Measurements from ENCODE around the gene PIGX. TPM values are rescaled to one million over a fixed set of nuclear protein-coding genes. Genes with fewer than 3 reads are reported as not detected.

PIGX gene
- total and polyA plus RNA-seq, 2 experiments from 2014 or later, result 31.6 to 36.7 TPM

- H3K4me2 ChIP-seq, result no peak overlapping the region
- H3K9me2 ChIP-seq (replicated peaks; ENCODE audit: insufficient read depth), result no peaks in the 10 kb centered on the region
- no peak overlapping the region for H3K4me3 ChIP-seq
- no peak for DNase-seq (ENCODE audit: low spot score)
- H3K4me1 ChIP-seq (ENCODE audit: insufficient read depth), result no peaks in the 10 kb centered on the region
- H4K20me1 ChIP-seq (ENCODE audit: insufficient read depth, poor library complexity, severe bottlenecking), result no peaks in the 10 kb centered on the region
- H2AFZ ChIP-seq, result no peak overlapping the region
- peak overlapping the region; percentile 16 for H3K27ac ChIP-seq
- TF ChIP-seq, protein P1, sequence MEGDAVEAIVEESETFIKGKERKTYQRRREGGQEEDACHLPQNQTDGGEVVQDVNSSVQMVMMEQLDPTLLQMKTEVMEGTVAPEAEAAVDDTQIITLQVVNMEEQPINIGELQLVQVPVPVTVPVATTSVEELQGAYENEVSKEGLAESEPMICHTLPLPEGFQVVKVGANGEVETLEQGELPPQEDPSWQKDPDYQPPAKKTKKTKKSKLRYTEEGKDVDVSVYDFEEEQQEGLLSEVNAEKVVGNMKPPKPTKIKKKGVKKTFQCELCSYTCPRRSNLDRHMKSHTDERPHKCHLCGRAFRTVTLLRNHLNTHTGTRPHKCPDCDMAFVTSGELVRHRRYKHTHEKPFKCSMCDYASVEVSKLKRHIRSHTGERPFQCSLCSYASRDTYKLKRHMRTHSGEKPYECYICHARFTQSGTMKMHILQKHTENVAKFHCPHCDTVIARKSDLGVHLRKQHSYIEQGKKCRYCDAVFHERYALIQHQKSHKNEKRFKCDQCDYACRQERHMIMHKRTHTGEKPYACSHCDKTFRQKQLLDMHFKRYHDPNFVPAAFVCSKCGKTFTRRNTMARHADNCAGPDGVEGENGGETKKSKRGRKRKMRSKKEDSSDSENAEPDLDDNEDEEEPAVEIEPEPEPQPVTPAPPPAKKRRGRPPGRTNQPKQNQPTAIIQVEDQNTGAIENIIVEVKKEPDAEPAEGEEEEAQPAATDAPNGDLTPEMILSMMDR (IDR thresholded peaks at IDR 0.05; ENCODE audit: poor library complexity), result no peak
- TF ChIP-seq EZH2phosphoT487 (IDR thresholded peaks at IDR 0.05; ENCODE audit: low read depth, severe bottlenecking, unreplicated experiment), result no peak
- no peak for TF ChIP-seq EZH2 (IDR thresholded peaks at IDR 0.05; ENCODE audit: borderline replicate concordance)
- H3K27me3 ChIP-seq, result no peaks in the 10 kb centered on the region
- no peaks in the 10 kb centered on the region for H3K9me3 ChIP-seq (ENCODE audit: low read depth)
- WGBS (ENCODE audit: low lambda C conversion rate, missing lambda C conversion rate), result 27% methylated on average over 1 of the region's 1 CpG
- H3K36me3 ChIP-seq (replicated peaks; ENCODE audit: insufficient read depth, low read depth), result no peaks in the 10 kb centered on the region
- no peaks in the 10 kb centered on the region for H3K79me2 ChIP-seq
Observed at GRCh38 chr3:196677353-196677752, 34.8 kb upstream of the PIGX start.

GRCh38 chr3:196677931-196678330 lies 34.2 kb upstream of the PIGX start:
- no peaks in the 10 kb centered on the region for H3K36me3 ChIP-seq (replicated peaks; ENCODE audit: insufficient read depth, low read depth)
- no peak for DNase-seq (ENCODE audit: low spot score)
- H3K9me2 ChIP-seq (replicated peaks; ENCODE audit: insufficient read depth), result no peaks in the 10 kb centered on the region
- no peaks in the 10 kb centered on the region for H4K20me1 ChIP-seq (ENCODE audit: insufficient read depth, poor library complexity, severe bottlenecking)
- no peaks in the 10 kb centered on the region for H3K9me3 ChIP-seq (ENCODE audit: low read depth)
- WGBS (ENCODE audit: low lambda C conversion rate, missing lambda C conversion rate), result 29% methylated on average over 1 of the region's 1 CpG
- no peak overlapping the region for H3K4me3 ChIP-seq
- no peak overlapping the region for H3K4me2 ChIP-seq
- no peaks in the 10 kb centered on the region for H3K4me1 ChIP-seq (ENCODE audit: insufficient read depth)
- H3K79me2 ChIP-seq, result no peaks in the 10 kb centered on the region
- peak overlapping the region; percentile 16 for H3K27ac ChIP-seq
- no peak overlapping the region for H2AFZ ChIP-seq
- no peak for TF ChIP-seq EZH2phosphoT487 (IDR thresholded peaks at IDR 0.05; ENCODE audit: low read depth, severe bottlenecking, unreplicated experiment)
- no peak for TF ChIP-seq EZH2 (IDR thresholded peaks at IDR 0.05; ENCODE audit: borderline replicate concordance)
- TF ChIP-seq, protein P1 (IDR thresholded peaks at IDR 0.05; ENCODE audit: poor library complexity), result no peak
- no peaks in the 10 kb centered on the region for H3K27me3 ChIP-seq

DNA sequence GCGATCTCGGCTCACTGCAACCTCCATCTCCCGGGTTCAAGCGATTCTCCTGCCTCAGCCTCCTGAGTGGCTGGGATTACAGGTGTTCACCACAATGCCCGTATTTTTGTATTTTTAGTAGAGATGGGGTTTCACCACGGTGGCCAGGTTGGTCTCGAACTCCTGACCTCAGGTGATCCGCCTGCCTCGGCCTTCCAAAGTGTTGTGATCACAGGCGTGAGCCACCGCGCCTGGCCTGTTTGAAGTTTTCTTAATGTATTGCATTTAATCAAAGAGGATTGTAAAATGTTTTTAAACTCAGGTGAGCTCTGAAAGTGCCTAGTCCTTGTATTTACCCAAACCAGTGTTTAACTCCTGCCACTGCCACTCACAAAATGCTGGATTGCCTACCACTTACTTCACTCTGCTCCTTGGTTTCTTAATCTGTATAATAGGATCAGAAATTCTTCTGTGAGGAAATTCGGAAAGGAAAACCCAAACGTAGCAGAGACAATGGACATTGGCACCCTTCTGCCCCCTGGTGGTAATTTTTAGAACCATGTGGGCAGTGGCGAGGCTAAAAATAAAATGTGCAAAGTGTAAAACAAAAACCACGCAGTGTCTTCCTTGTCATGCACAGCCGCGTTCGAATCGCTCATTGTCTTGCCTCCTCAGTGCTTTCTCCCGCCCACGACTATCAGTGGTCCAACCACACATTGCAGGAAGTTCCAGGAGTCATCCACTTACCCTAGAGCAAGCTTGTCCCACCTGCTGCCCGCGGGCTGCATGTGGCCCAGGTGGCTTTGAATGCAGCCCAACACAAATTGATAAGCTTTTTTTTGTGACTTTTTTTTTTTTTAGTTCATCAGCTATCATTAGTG lies 27.4 kb upstream of the PIGX start:
- peak; percentile 75 for DNase-seq (ENCODE audit: low spot score)
- peak overlapping the region; percentile 35 for H3K4me2 ChIP-seq
- no peak overlapping the region for H3K4me3 ChIP-seq
- H4K20me1 ChIP-seq (ENCODE audit: insufficient read depth, poor library complexity, severe bottlenecking), result no peaks in the 10 kb centered on the region
- no peaks in the 10 kb centered on the region for H3K9me3 ChIP-seq (ENCODE audit: low read depth)
- no peaks in the 10 kb centered on the region for H3K36me3 ChIP-seq (replicated peaks; ENCODE audit: insufficient read depth, low read depth)
- no peaks in the 10 kb centered on the region for H3K27me3 ChIP-seq
- no peak overlapping the region for H2AFZ ChIP-seq
- H3K9me2 ChIP-seq (replicated peaks; ENCODE audit: insufficient read depth), result no peaks in the 10 kb centered on the region
- WGBS (ENCODE audit: low lambda C conversion rate, missing lambda C conversion rate), result 55% methylated on average over 24 of the region's 24 CpGs
- no peaks in the 10 kb centered on the region for H3K4me1 ChIP-seq (ENCODE audit: insufficient read depth)
- H3K27ac ChIP-seq, result no peak overlapping the region
- H3K79me2 ChIP-seq, result no peaks in the 10 kb centered on the region
- TF ChIP-seq, protein P1 (IDR thresholded peaks at IDR 0.05; ENCODE audit: poor library complexity), result peak; percentile 93
- no peak for TF ChIP-seq EZH2phosphoT487 (IDR thresholded peaks at IDR 0.05; ENCODE audit: low read depth, severe bottlenecking, unreplicated experiment)
- no peak for TF ChIP-seq EZH2 (IDR thresholded peaks at IDR 0.05; ENCODE audit: borderline replicate concordance)
